Hematopoietic multipotent progenitor cell treated with erythropoietin and hydrocortisone succinate and interleukin-3 and kit ligand, for 15 days (in vitro differentiated cells): ENCODE measurements around the gene ZNF512.

ENCODE experiments used
- DNase-seq: peaks from one replicate; pipeline ENCODE4 v3.0.0-alpha.2; 2015; ENCODE audit warnings: low spot score

ZNF512 gene

DNA sequence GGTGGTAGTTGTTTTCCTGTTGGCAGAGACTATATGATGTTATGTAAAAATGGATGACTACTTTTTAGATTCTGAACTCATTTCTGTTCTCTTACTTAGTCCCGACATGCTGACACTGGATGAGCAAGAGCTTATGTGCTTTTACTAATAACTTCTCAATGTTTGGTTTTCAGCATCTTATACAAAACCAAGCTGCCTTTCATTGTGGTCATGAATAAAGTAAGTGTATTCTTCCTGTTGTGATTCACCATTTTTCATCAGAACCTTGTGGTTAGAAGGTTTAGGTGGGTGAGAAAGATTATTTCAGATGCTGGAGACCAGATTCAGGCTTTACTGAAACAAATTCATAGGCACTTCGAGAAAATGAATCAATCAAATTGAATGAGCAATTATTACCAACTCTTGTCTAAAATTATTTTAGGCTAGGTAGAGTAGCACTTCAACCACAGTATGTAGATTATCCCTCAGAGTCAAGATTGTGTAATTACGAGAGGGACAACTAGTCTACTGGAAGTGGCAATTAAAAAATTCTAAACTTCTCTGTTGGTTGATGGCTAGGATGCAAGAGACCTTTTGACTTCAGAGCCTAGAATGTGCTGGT lies 55.3 kb downstream of the ZNF512 start:
- no peak for DNase-seq

DNA sequence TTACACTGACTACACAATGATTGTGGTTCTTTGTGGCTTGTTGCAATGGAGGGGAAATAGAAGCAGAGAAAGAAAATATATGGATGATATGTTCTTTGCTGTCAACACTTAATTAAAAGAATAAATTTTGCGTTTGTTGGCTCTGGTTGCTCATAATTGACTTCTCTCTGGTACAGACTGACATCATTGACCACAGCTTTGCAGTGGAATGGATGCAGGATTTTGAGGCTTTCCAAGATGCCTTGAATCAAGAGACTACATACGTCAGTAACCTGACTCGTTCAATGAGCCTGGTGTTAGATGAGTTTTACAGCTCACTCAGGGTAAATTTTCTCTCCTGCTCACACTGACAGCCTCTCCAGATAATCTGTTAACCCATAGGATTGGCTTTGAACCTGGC lies 55.9 kb downstream of the ZNF512 start:
- no peak for DNase-seq

DNA sequence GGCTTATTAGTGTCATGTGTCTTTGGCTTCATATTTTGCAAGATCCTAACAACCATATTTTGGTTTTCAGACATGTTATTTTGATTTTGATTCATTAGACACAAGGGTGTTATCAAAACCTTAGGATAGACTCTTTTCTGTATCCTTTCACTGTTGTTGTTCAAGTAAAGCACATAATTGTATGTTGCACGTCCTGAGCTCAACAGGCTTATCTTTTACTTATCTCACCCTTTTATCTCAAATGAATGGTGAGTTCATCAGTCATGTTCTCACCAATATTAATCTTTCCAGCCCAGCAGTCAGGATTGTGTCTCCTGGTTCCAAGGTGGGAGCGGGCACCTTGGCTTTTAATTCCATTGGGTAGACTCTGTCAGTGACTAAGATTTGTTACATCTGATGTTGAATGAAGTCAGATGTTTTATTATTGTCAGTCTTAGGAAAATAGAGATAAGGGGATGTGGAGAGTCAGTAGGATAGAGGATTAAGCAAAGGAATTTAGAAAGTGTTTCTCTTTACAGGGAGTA lies 57.9 kb downstream of the ZNF512 start:
- no peak for DNase-seq

DNA sequence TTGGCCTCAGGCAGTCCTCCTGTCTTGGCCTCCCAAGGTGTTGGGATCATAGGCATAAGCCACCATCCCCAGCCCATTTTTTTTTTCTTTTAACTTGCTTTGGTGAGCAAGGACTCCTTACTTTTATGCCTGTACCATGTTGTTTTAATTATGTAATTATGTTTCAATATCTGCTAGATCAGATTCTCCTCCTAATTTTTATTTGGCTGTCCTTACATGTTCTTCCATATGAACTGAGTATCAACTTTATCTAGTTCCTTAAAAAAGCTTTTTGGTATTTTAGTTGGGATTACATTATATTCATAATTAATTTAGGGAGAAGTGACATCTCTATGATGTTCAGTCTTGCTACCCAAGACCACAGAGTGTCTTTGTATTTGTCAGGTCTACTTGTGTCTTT lies 62.4 kb downstream of the ZNF512 start:
- DNase-seq = no peak

DNA sequence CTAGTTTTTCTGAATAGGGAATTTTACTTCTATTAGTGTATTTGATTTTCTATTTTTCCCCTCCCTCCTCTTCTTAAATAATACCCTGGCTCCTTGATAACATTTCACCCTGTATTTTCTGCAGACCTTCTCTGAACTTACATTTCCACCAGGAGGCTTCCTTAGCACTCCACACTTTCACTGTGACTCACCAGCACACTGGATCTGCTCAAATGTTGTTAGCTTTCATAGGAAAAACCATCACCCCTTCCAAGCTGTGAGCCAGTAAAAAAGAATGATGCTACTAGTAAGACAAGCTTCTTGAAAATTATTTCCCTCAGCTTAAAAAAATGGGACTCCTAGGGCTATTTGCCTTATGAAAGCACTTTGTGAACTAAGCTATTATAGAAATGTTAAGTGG lies 64.4 kb downstream of the ZNF512 start:
- no peak for DNase-seq

DNA sequence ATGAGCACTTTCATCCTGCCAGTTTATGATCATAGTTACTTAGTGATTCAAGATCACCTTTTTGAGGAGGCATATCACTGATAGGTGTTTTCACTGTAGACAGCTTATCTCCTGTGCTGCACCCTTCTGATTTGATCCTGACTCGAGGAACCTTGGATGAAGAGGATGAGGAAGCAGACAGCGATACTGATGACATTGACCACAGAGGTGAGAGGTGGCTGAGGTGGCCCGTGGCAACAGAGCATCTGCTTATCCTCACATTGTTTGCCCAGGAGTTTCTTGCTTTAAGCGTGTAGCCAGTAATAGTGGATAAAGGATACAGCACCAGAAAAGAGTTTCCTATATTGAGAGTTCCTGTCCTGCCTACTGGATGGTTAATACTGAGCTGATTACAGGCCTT lies 64.9 kb downstream of the ZNF512 start:
- no peak for DNase-seq

DNA sequence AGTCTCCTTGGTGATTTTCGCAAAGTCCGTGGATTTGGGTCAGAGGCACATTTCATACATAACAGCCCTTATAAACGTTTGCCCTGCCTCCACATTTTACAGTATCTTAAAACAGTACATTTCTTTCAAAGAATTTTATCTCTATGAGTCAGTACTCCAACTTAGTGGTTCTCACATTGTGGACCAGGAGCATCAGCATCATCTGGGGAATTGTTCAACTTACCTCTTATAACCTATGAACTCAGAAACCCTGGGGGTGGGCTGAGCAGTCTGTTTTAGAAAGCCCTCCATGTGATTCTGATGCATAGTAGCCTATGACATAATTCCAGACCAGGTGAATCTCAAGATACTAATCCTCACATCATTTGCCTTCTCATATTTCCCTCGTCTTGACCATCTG lies 68.2 kb downstream of the ZNF512 start:
- DNase-seq = no peak

DNA sequence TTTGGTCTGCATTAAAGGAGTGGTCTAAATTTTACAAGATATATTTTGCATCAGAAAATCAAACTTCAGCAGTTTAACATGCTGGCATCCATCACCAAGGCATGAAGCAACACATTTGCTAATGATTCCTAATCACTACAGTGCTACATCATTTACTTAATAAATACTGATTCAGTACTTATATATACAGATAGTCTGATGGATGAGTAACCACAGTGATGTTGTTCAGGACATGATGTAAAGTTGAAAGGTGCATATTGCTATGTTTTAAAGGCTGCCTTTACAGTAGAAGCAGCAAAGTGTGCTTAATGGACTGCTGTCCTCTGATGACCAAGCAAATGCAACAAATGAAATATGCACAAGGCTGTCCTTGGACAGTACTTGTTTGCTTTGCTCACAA lies 69.5 kb downstream of the ZNF512 start:
- DNase-seq = no peak

DNA sequence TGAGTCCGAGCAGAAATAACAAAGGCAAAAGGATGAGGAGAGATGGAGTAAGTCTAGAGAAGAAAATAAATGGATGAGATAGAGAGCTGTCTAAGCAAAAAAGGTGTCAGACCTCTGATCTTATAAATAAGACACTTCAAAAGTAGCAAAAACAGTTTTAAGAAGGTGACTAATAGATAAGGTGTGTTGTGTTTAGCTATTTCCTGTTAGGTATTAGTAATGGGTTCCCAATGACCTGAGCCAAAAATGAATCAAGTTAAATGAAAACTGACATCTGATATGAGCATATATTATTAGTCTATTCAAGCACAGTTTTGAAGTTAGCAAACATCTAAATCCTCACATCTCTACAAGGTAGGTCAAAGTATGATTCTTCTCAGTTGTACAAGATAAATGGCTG lies 69.9 kb downstream of the ZNF512 start:
- DNase-seq = no peak

DNA sequence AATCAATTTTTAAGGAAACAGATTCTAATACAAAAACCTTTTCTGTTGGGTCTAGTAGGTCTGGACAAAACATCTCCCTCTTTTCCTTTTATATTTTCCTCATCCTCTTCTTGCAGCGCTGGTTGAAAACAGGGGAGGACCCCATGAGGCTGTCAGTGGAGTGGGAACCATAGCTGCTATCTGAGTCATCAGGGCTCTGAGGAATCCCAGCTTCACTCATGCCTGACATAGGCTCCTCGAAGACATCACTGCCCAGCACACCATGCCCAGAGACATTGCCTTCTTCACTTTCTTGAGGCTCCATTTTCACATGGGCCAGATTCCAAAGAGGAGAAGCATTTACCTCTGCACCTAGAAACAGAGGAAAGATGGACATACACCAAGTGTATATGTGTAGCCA lies 70.6 kb downstream of the ZNF512 start:
- DNase-seq = no peak

DNA sequence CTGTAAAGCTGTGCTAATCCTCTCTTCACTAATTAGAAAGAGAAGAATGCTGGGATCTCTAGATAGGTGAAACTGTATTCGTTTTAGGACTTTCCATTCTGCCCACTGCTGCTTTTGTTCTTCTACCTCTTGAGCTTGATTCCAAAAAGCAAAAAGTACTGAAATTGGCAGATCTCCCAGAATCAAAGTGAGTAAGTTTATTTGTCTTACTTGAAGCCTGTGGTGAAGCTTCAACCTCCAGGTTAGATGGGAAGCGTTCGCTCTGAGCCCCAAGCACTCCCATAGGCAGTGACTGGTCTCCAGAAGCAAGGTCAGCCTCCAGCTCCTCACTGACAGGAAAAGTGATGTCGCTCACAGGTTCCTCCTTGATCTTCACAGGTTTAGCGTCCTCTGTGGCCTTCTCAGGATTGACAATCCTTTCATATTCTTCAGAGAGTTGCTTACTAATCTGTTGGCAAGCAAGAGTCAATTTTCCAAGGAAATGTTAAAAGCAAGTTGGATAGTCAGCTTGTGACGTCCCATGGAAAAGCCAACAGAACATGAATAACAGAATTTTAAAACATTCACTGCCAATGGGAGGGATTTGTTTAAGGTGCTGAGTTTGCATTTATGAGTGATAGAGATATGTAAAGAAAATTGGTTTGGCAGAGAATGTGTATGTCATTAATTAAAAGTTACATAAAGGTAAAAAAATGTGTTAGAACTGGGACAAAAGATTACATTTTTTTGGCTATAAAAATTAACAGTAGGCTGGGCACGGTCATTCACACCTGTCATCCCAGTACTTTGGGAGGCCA lies 72.5 kb downstream of the ZNF512 start:
- DNase-seq = no peak

DNA sequence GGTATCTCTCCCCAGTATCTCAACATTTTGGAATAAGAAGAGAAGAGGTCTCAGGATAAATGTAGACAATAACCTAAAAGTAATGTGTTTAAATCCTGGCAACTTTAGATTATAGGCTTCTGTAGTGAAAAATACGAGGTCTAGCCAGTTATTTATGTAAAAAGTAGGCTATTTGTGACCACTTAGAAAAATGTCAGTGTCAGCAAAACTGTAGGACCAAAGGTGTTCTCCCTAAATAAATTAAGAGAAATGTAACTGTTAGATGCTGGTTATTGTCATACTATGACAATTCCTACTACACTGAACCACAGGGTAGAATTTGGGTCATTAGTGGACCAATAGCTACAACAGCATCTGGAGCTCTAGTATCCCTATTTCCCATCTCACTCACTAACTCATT lies 78.5 kb downstream of the ZNF512 start:
- DNase-seq = no peak

DNA sequence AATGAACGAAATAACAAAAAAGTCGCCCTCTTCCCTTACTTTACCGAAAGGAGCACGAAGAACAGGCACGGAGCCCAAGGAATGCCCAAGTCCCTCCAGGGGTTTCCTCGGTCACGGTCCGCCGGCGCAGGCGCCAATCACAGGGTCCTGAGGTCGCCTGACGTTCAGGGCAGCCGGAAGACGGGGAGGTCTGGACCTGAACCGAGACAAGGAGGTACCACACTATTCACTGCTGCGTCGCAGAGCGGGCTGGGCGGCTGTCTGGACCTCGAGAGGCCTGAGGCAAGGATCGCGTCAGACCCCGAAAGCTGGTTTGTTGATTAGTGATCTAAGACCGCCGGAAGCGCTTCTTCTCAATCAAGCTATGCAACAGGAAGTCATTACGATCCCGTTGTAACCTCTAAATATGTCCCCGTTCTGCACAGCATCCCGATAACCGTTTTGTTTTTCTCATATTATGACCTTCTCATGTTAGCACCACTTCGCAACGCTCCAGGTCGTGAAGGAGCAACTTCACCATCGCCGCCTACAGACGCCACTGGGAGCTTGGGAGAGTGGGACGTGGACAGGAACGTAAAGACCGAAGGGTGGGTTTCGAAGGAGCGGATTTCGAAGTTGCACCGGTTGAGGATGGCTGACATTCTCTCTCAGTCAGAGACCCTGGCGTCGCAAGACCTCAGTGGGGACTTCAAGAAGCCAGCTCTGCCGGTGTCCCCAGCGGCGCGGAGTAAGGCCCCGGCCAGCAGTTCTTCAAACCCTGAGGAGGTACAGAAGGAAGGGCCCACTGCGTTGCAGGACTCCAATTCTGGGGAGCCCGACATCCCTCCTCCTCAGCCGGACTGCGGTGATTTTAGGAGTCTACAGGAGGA lies 80.7 kb downstream of the ZNF512 start, which contains the start of the genes SLC4A1AP and SUPT7L:
Gene SLC4A1AP, plus strand, starts transcription at position 605 of the 869 bp plus-strand sequence. Its CDS starts 26 bp downstream, at position 631.
Gene SUPT7L, minus strand, starts transcription at position 330 of the 869 bp plus-strand sequence. CDS start 1,422 bp downstream, outside the sequence.
- DNase-seq = peak; percentile 87

DNA sequence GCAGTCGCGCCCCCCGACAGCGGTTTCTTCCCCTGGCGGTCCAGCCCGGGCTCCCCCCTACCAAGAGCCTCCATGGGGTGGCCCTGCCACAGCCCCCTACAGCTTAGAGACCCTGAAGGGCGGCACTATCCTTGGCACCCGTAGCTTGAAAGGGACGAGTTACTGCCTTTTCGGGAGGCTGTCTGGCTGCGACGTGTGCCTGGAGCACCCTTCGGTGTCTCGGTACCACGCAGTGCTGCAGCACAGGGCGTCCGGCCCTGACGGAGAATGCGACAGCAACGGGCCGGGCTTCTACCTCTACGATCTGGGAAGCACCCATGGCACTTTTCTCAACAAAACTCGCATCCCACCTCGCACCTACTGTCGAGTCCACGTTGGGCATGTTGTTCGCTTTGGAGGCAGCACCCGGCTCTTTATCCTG lies 81.3 kb downstream of the ZNF512 start:
- DNase-seq = no peak

DNA sequence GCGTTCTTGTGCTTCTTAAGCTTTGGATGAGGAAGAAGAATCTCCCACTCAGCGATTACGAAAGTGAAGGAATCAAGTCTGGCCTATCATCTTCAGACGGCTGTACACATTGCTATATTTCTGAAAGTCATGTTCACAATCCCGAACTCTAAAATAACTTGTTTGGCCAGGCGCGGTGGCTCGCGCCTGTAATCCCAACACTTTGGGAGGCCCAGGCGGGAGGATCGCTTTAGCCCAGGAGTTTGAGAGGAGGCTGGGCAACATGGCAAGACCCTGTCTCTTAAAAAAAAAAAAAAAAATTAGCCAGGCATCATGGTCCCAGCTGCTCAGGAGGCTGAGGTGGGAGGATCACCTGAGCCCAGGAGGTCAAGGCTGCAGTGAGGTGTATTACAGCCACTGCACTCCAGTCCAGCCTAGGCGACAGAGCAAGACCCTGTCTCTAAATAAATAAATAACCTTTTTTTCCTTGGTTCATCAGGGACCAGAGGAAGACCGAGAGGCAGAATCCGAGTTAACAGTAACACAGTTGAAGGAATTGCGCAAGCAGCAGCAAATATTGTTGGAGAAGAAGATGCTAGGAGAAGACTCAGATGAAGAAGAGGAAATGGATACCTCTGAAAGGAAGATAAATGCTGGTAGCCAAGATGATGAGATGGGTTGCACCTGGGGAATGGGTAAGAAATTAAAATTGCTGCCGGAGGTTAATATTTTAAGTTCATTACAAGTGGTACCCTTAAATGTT lies 82.0 kb downstream of the ZNF512 start:
- no peak for DNase-seq

DNA sequence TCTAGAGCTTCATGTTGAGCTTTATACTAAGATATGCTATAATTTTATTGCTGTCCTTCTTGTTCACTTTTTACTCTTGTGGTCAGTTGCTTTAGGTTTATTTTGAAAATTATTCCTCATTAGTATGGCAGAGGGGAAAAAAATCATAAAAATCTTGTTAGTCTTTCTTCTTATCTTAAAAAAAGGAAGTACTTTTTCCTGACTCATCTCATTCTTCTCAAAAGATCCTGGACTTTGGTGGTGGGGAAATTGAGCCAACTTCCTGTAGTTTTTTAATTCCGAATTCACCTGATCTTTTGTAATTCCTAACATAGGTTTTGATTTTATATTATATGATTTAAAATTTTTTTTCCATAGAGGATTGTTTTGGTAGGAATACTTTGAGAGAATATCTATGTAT lies 84.6 kb downstream of the ZNF512 start:
- no peak for DNase-seq

DNA sequence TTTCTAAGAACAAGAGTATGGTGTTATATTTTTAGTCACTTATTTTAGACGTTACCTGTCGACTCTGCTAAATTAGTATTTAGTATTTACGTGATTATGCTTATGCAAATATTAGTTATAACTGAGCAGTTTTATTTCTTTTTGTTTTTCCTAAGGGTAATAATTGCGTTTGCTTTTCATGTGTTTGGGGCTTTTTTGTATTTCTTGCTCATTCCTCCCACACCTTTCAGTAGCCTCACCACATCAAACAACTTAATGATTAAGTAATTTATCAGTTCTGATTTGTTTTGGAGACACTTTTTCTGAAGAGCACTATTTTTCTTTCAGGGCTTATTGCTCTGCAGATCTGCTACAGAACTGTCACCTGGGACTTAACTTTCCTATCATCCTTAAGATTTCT lies 88.4 kb downstream of the ZNF512 start:
- no peak for DNase-seq
